Measurements from ENCODE around the gene DNASE2.
"Not testable (repeated sequence)": the region's sequence is repeated elsewhere in the genome, so short reads cannot be mapped to it uniquely, and the experiment has no call there.

DNASE2 gene

DNA sequence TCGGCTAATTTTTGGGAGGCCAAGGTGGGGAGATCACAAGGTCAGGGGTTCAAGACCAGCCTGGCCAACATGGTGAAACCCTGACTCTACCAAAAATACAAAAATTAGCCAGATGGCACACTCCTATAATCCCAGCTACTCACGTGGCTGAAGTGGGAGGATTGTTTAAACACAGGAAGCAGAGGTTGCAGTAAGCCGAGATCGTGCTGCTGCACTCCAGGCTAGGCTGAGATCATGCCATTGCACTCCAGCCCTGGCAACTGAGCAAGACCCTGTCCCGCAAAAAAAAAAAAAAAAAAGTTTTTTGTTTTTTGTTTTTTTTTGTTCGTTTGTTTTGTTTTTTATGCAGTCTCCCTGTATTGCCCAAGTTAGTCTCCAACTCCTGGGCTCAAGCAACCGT is 21.7 kb downstream of the DNASE2 start:
- DNase-seq: no peak

GRCh38 chr19:12858041-12858928 is 23.0 kb downstream of the DNASE2 start:
- DNase-seq: no peak

DNA sequence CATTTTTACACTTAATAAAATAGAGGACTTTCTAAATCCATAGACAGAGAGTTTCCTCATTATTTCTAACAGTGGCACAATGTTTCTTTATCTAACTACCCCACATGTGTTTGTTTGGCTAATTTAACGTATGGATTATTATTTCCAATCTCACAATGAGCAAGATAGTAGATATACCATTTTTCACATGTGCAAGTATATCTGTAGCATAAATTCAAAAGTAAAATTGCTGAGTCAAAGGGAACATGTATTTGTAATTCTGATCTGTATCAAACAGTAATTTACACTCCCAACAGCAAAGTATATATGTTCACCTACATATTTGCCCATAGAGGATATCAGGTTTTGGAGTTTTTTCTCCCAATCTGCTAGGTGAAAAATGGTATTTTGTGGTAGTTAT is 24.6 kb downstream of the DNASE2 start:
- DNase-seq: no peak

DNA sequence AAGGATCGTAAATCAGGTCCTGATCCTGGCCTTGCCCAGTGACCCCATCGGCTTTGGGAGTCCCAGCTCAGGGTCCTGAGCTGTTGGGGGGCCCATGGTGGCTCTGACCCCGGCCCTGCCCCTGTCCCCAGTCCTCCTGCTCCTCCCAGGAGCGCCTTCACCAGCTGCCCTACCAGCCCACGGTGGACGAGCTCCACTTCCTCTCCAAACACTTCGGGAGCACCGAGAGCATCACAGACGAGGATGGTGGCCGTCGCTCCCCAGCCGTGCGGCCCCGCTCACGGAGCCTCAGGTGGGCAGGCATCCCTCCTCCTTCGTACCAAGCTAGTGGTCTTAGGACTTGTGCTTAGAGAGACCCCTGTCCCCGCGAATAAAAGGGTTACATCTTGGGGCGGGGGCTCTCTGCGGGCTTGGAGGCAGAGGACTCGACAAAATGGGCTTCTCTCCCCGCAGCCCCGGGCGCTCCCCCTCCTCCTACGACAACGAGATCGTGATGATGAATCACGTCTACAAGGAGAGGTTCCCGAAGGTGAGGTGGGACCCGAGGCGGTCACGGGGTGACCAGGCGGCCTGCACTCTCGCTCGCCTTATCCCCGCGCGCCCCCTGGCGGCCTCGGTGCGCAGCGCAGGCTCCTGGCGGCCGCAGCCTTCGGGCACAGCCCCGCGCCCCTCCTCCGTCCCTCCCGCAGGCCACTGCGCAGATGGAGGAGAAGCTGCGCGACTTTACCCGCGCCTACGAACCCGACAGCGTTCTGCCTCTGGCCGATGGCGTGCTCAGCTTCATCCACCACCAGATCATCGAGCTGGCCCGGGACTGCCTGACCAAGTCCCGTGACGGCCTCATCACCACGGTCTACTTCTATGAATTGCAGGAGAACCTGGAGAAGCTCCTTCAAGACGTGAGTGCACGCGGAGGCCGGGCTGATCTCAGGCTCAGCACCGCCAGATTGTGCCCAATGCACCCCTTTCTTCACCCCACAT is 33.8 kb downstream of the DNASE2 start:
- DNase-seq: peak; percentile 67 to 89 (median 80)

DNA sequence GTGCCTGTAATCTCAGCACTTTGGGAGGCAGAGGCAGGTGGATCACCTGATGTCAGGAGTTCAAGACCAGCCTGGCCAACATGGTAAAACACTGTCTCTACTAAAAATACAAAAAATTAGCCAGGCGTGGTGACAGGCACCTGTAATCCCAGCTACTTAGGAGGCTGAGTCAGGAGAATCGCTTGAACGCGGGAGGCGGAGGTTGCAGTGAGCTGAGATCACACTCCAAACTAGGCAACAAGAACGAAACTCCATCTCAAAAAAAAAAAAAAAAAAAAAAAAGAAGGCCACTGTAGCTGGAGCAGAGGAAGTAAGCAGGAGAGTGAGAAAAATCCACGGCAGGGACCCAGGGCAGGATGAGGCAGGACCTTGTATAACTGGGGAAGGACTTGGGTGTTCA is 34.6 kb downstream of the DNASE2 start:
- not testable (repeated sequence) for DNase-seq

DNA sequence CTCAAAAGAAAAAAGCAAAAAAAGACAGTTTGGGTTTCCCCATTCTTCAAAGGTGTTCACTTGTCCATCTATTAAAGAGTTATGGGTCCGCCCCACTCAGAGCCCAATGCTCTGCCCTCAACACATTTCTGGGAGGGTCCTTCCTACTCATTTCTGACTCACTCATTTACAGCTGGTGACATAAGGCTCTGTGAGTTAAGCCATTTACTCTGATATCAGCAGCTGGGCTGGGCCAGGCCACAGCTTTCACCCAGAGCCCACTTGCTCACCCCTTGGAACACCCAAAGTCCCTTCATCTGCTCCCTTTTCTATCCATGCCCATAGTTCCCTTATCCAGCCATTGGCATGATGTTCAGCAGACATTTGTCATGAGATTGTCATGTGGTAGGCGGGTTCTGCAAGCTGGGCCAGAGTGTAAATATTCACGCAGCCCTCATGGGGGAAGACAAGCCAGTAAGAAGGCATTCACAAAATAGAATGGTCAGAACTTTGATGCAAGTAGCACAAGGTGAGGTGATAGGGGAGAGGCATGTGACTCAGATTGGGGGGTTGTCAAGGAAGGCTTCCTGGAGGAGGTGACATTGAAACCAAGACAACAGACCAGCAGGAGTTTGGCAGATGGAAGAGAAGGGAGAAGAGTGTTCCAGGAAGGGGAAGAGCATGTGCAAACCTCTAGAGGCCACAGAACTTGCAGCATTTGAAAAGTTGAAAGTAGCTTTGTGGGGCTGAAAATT is 37.1 kb downstream of the DNASE2 start:
- no peak for DNase-seq

DNA sequence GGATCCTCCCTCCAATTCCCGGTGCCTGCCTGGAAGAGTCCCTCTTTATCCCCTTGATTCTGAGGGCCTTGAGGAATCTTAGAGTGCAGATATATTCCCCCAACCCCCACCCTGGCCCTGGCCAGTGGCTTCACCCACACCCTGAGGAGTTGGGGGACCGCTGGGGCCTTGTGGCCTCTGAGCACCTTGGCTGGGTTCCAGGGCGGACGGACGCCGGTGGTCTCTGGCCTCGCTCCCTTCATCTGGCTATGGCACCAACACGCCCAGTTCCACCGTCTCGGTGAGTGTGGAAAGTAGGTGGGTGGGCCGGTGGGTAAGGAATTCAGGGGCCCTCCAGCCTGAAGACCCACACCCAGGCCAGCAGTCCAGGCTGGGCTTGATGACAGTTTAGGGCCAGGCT is 37.9 kb downstream of the DNASE2 start:
- no peak for DNase-seq

GRCh38 chr19:12842511-12842910 is 38.7 kb downstream of the DNASE2 start:
- DNase-seq: no peak

- no peak for DNase-seq
Measured at GRCh38 chr19:12841094-12841493, 40.2 kb downstream of the DNASE2 start.

DNA sequence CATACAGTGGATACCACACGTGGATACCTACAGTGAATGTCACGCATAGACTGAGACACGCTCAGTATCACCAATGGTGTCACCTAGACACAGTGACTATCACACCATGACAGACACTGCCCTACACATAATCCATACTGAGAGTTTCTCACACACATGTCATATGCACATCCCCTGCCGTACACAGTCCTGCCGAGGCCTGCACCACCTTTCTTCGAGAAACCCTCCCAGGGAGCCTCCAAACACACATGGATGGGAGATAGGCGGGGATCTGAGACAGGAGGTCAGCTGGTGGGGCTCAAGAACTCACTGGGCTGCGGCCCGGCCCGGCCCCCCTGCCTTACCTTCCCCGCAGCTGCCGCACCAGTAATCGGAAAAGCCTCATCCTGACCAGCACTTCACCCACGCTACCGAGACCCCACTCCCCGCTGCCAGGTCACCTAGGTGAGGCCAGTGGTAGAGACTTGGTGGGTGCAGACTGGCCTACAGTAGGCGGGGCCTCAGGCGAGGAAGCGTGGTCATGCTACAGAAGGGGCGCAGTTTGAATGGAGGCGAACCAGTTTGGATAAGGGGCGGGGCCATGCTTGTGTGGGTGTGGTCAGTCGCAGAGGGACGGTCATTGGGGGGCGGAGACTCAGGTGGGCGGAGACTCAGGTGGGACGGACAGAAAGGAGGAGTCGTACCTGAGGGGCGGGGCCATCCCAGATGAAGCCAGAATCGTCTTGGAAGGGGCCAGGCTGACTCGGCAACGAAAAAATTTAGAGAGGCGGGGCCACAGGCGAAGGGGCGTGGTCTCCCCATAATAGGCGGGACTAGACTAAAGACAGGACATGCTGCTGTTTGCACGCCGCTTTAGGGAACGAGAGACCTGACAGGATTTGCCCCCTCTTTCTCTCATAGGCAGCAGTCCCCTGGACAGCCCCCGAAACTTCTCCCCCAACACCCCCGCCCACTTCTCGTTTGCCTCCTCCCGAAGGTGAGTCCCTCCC is 40.9 kb downstream of the DNASE2 start:
- DNase-seq: no peak

- no peak for DNase-seq
Measured at GRCh38 chr19:12838886-12839756, 42.1 kb downstream of the DNASE2 start.

DNA sequence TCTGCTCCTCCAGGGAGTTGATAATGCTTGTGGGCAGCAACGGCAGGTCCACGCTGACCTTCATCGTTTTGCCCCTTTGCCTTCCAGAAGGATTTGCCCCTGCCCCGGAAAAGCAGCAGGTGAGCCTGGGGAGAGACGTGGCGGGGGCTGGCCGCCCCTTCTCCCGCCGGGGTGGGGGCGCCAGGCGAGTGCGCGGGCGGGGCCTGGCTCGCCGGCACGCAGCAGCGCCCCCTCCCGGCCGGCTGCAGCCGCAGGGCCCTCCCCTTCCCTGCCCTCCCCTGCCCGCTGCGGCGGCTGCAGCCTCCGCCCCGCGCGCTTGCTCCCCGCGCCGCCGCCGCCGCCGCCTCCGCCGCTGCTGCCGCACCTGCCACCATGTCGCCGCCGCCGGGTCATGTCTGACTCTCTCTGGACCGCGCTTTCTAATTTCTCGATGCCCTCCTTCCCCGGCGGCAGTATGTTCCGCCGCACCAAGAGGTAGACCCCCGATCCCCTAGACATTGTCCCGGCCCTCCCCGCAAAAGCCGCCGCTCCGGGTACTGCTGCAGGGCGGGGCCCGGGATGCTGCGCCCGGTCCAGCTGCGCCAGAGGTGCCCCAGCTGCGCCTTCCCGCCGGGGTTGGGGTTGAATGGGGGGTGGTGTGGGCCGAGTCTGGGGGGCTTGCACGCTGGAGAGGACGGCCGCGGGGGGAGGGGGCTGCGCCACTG is 42.9 kb downstream of the DNASE2 start, which contains the start of gene MAST1:
MAST1 (plus strand) TSS at position 334 of the 704 bp plus-strand sequence; CDS start at position 392, 58 bp downstream.
- DNase-seq: peak in 1 of 4 experiments; percentile 26

DNA sequence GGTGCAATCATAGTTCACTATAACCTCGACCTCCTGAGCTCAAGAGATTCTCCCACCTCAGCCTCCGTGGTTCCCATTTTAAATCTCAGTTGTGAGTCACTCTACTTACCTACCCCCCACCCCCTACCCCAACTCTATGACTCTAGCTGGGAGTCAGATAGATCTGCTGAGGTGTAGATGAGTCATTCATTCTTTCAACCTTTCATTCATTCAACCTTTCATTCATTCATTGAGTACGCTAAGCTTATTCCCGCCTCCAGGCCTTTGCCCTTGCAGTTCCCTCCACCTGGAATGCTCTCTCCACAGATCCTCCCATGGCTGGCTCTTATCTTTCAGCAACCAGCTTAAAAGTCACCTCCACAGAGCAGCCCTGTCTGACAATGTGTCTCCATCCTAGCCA is 44.0 kb downstream of the DNASE2 start:
- DNase-seq: no peak

GRCh38 chr19:12836529-12836863 is 44.8 kb downstream of the DNASE2 start:
- DNase-seq: no peak

- DNase-seq: no peak
Measured at GRCh38 chr19:12834976-12835757, 46.1 kb downstream of the DNASE2 start.

GRCh38 chr19:12834566-12834943 is 46.7 kb downstream of the DNASE2 start, which contains the start of gene RTBDN:
RTBDN (minus strand) TSS chr19:12834579; CDS start chr19:12829979, 4,600 bp downstream.
- DNase-seq: no peak

- peak in 1 of 4 experiments; percentile 14 for DNase-seq
Measured at GRCh38 chr19:12833738-12834565, 47.3 kb downstream of the DNASE2 start.

- no peak for DNase-seq
Measured at GRCh38 chr19:12833418-12833737, 47.9 kb downstream of the DNASE2 start.

All from activated CD4-positive, CD25-positive, alpha-beta regulatory T cell (primary cell).